AG04450 (cell line): ENCODE data around the gene EFCAB6. TPM values are rescaled to one million over a fixed set of nuclear protein-coding genes. Genes with fewer than 3 reads are reported as not detected.

Experiments
- CTCF ChIA-PET: fragments of 300-600, 350-600 bp; formaldehyde crosslinking; extraction: SDS; loops from one replicate; lab custom pipeline; 2022; ENCODE audit warnings: antibody characterized with exemption, inconsistent platforms; lab: Charles Lee
- POLR2A ChIA-PET: fragments of 350-600 bp; formaldehyde crosslinking; extraction: SDS; loops from one replicate; lab custom pipeline; 2021; ENCODE audit warnings: antibody characterized with exemption, inconsistent platforms; lab: Yijun Ruan, JAX
- DNase-seq: peaks from one replicate; pipeline ENCODE4 v3.0.0-alpha.2; 2011; ENCODE audit warnings: low read depth, low spot score
- H3K27ac ChIP-seq: one replicate; pipeline ENCODE4 v1.5.1; 2012; ENCODE audit warnings: low read depth, low read length, control low read depth
- H3K27me3 ChIP-seq: one replicate; pipeline ENCODE4 v1.6.0; 2012; ENCODE audit warnings: low read length; ENCODE audit not compliant: control insufficient read depth, insufficient read depth
- H3K4me3 ChIP-seq: 2 replicates; pipeline ENCODE4 v1.5.1; 2011; ENCODE audit warnings: mild to moderate bottlenecking, low read depth, low read length, control low read depth
- H3K9me3 ChIP-seq: 2 replicates; pipeline ENCODE4 v1.5.1; 2012; ENCODE audit warnings: low read length; ENCODE audit not compliant: control insufficient read depth, insufficient read depth
- polyA plus RNA-seq: library from polyadenylated mRNA; depleted of rRNA; stranded (reverse); fragments of >200 nt; gene quantifications from 2 replicates; pipeline ENCODE4 v1.2.3, GENCODE V29; 2011
- TF ChIP-seq, protein P1 (sequence below): IDR thresholded peaks from 2 replicates; pipeline ENCODE4 v1.5.1; 2011; ENCODE audit warnings: low read depth, low read length, control low read depth, inconsistent platforms

The EFCAB6 gene
- polyA plus RNA-seq, 1 experiment = 1.4 TPM

- Histone ChIP-seq H3K27ac (no peak overlapping the region), H3K9me3 (no peaks in the 10 kb centered on the region; the same call in 1 of the 2 replicates), H3K27me3 (peaks cover 17% of the 10 kb centered on the region), H3K4me3 (no peak overlapping the region)
- CTCF ChIA-PET = interaction anchor here (1.0 kb wide), 1 partner anchor 9 kb away, joined by 3 read pairs; no protein-coding TSS in a partner anchor
- POLR2A ChIA-PET = no interaction called here
- TF ChIP-seq, protein P1, sequence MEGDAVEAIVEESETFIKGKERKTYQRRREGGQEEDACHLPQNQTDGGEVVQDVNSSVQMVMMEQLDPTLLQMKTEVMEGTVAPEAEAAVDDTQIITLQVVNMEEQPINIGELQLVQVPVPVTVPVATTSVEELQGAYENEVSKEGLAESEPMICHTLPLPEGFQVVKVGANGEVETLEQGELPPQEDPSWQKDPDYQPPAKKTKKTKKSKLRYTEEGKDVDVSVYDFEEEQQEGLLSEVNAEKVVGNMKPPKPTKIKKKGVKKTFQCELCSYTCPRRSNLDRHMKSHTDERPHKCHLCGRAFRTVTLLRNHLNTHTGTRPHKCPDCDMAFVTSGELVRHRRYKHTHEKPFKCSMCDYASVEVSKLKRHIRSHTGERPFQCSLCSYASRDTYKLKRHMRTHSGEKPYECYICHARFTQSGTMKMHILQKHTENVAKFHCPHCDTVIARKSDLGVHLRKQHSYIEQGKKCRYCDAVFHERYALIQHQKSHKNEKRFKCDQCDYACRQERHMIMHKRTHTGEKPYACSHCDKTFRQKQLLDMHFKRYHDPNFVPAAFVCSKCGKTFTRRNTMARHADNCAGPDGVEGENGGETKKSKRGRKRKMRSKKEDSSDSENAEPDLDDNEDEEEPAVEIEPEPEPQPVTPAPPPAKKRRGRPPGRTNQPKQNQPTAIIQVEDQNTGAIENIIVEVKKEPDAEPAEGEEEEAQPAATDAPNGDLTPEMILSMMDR = no peak
- DNase-seq = no peak
These were observed 35.5 kb upstream of the EFCAB6 start for GRCh38 chr22:43847376-43848289.

DNA sequence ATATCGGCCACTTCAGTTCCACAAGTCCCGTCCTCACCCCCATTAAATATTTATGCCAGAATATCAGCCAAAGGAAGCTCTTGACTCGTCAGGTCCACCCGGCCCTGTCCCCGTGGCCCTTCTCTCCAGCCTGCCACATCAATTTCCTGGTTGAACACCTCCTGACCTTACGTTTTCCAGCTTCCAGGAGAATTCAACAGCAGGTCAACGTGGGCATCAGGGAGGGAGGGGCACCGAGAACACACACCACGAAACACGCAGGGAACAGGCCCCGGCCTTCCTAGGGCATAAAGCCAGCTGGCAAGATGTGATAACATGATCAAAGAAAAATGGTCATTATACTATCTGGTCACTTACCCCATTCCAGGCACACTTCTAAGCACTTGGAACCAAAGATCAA, 34.9 kb upstream of the EFCAB6 start:
- no peak overlapping the region for H3K4me3 ChIP-seq
- peaks cover 17% of the 10 kb centered on the region for H3K27me3 ChIP-seq
- ChIA-PET POLR2A (no interaction called here), CTCF (no interaction called here)
- TF ChIP-seq, protein P1 = no peak
- DNase-seq = no peak
- H3K9me3 ChIP-seq = no peaks in the 10 kb centered on the region; the same call in 1 of the 2 replicates
- no peak overlapping the region for H3K27ac ChIP-seq

DNA sequence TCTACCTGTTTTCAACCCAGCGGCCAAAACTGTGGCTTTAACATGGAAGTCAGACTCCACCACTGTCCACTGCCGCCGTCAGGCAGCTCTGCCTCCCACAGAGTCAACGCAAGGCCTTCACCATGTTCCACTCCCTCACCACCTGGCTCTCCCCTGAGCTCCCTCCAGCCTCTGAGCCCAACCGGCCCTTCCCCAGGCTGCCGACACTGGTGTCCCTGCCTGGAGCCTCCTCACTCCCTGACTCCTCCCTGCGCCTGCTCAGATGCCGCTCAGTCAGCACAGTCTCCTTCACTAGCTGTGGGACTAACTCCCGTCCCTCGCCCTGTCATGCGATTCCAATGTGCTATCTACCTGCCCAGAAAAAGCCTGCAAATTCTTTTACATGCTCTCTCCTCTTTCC, 33.9 kb upstream of the EFCAB6 start:
- DNase-seq = no peak
- peaks cover 17% of the 10 kb centered on the region for H3K27me3 ChIP-seq
- no peak overlapping the region for H3K4me3 ChIP-seq
- H3K9me3 ChIP-seq = no peaks in the 10 kb centered on the region; the same call in 1 of the 2 replicates
- TF ChIP-seq, protein P1 = no peak
- POLR2A ChIA-PET = no interaction called here
- CTCF ChIA-PET = interaction anchor here (0.9 kb wide), 1 partner anchor 16 kb away, joined by 8 read pairs; no protein-coding TSS in a partner anchor
- no peak overlapping the region for H3K27ac ChIP-seq

DNA sequence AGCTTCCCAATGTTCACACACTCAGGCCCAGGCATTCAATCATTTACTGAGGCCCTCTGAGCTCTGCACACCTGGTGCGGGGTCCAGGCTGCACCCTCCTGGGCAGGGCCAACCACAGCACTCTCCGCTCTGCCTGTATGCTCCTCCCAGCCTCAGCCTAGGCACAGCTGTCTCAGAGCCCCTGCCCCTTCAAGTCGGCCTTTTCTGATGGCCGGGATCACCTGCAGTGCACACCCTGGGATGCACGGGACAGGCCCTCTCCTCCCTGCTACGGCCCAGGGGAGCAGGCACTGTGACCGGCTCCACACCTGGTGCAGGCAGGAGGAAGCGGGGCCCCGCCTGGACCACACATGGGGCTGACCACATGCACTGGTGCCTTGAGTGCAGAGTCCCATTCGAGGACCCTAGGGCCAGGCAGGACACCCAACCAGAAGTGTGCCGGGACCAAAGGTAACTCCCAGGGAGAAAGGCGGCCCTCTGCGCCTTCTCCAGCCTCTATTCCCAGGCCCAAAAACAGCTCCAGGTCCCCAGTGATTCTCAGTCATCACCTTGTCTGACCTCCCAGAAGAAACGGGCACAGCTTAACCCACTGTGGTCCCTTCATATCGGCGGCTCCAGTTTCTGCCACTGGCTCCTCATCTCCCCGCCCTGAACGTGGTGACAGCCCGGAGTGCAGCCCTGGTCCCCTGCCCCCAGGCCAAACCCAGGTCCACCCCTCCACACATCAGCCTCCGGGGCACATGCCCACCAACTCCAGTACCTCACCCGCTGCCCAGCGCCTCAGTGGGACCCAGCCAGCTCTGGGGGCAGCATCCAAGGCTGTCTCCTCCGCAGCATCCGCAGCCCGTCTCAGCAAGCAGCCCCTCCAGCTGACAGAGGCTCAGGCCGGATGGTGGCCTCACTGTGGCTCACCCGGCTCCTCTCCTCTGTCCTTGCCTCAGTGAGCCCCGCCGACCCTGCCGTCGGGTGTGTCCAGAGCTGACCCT, 32.7 kb upstream of the EFCAB6 start:
- no peak overlapping the region for H3K4me3 ChIP-seq
- DNase-seq = no peak
- no peaks in the 10 kb centered on the region; the same call in 1 of the 2 replicates for H3K9me3 ChIP-seq
- ChIA-PET POLR2A (no interaction called here), CTCF (no interaction called here)
- H3K27ac ChIP-seq = no peak overlapping the region
- TF ChIP-seq, protein P1 = no peak
- peaks cover 15% of the 10 kb centered on the region for H3K27me3 ChIP-seq
